Esophagus squamous epithelium (tissue), 4 donors: ENCODE measurements around the gene MINDY3.

Source experiments
- POLR2A ChIP-seq, 4 donors: fragments of 450-650 bp; IDR thresholded peaks; one replicate each; pipeline ENCODE4 v1.6.1; 2017; ENCODE audit warnings: antibody characterized with exemption in 4 of 4, mild to moderate bottlenecking in 4 of 4, moderate library complexity in 3 of 4
- TF ChIP-seq, protein P1 (sequence below), 6 experiments: fragments of 450-650 bp in 4 of 6; fragments of 200-600 bp in 2 of 6; sonication (generic) in 2 of 6; IDR thresholded peaks; one replicate each; pipeline ENCODE4 v1.5.1; 2016 to 2019; ENCODE audit warnings: antibody characterized with exemption in 6 of 6, mild to moderate bottlenecking in 4 of 6, moderate library complexity in 4 of 6

DNA sequence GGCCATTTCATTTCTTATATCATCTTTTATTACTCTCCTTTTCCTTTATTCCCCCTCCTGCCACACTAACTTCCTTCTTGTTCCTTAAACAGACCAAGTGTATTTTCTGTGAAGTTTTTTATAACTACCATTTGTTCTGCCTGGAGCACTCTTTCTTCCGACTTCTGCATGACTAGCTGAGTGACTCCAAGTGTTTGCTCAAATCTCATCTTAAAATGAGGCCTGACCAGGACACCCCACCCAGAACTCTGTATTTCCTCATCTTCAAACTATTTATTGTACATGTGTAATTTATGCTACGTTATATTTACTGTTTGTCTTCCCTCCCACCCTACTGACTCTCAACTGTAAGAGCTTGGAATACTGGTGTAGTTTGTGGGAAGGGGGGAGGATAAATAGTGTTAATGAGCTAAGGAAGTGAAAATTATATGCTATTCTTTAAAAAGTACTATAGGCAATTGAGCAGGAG, 3.2 kb downstream of the MINDY3 start:
- TF ChIP-seq, protein P1, sequence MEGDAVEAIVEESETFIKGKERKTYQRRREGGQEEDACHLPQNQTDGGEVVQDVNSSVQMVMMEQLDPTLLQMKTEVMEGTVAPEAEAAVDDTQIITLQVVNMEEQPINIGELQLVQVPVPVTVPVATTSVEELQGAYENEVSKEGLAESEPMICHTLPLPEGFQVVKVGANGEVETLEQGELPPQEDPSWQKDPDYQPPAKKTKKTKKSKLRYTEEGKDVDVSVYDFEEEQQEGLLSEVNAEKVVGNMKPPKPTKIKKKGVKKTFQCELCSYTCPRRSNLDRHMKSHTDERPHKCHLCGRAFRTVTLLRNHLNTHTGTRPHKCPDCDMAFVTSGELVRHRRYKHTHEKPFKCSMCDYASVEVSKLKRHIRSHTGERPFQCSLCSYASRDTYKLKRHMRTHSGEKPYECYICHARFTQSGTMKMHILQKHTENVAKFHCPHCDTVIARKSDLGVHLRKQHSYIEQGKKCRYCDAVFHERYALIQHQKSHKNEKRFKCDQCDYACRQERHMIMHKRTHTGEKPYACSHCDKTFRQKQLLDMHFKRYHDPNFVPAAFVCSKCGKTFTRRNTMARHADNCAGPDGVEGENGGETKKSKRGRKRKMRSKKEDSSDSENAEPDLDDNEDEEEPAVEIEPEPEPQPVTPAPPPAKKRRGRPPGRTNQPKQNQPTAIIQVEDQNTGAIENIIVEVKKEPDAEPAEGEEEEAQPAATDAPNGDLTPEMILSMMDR (IDR thresholded peaks at IDR 0.05): no peak
- no peak for TF ChIP-seq POLR2A (IDR thresholded peaks at IDR 0.05)
